HepG2 (cell line): ENCODE results near the gene ZNF530. TPM values are rescaled to one million over a fixed set of nuclear protein-coding genes. Genes with fewer than 3 reads are reported as not detected.

ENCODE experiments used
- FOXK2 ChIP-seq: fragments of 450-650 bp; IDR thresholded peaks from 2 replicates; pipeline ENCODE4 v1.6.1; 2016
- HMG20A ChIP-seq: IDR thresholded peaks from 2 replicates; pipeline ENCODE4 v1.6.1; 2016; ENCODE audit warnings: borderline replicate concordance
- MTF2 ChIP-seq: sonication (generic); formaldehyde crosslinking; IDR thresholded peaks from 2 replicates; pipeline ENCODE4 v1.5.0; 2020; ENCODE audit warnings: missing genetic modification reagents, borderline replicate concordance
- PAF1 ChIP-seq: IDR thresholded peaks from 2 replicates; pipeline ENCODE4 v1.6.1; 2016; ENCODE audit warnings: missing genetic modification reagents, missing compliant biosample characterization
- RAD51 ChIP-seq: fragments of 450-650 bp; IDR thresholded peaks from 2 replicates; pipeline ENCODE4 v1.6.1; 2016; ENCODE audit warnings: borderline replicate concordance
- SRSF1 ChIP-seq: fragments of 200-400 bp; formaldehyde crosslinking; optimal IDR thresholded peaks from 2 replicates; pipeline ENCODE3; 2017; ENCODE audit warnings: mild to moderate bottlenecking, low read depth, low read length, moderate library complexity
- TAF1 ChIP-seq: sonication (generic); formaldehyde crosslinking; IDR thresholded peaks from 2 replicates; pipeline ENCODE4 v1.4.0; 2020; ENCODE audit warnings: missing genetic modification reagents
- THAP9 ChIP-seq: sonication (generic); formaldehyde crosslinking; IDR thresholded peaks from 2 replicates; pipeline ENCODE4; 2020; ENCODE audit warnings: missing genetic modification reagents, mild to moderate bottlenecking, borderline replicate concordance
- ZNF20 ChIP-seq: sonication (generic); formaldehyde crosslinking; IDR thresholded peaks from 2 replicates; pipeline ENCODE4 v1.4.0; 2020; ENCODE audit warnings: mild to moderate bottlenecking, moderate library complexity, missing genetic modification reagents
- ZNF263 ChIP-seq: sonication (generic); formaldehyde crosslinking; IDR thresholded peaks from 2 replicates; pipeline ENCODE4 v1.4.0; 2020; ENCODE audit warnings: missing genetic modification reagents
- ZNF350 ChIP-seq: sonication (generic); formaldehyde crosslinking; IDR thresholded peaks from 2 replicates; pipeline ENCODE4 v1.4.0; 2020; ENCODE audit warnings: mild to moderate bottlenecking, low read depth, missing genetic modification reagents, borderline replicate concordance
- ZNF432 ChIP-seq: sonication (generic); formaldehyde crosslinking; IDR thresholded peaks from 2 replicates; pipeline ENCODE4 v1.5.0; 2020; ENCODE audit warnings: missing genetic modification reagents, mild to moderate bottlenecking, borderline replicate concordance
- ZNF841 ChIP-seq: sonication (generic); formaldehyde crosslinking; IDR thresholded peaks from 2 replicates; pipeline ENCODE4 v1.8.1; 2023; ENCODE audit warnings: missing genetic modification reagents, borderline replicate concordance
- polyA plus RNA-seq, 8 experiments: library from polyadenylated mRNA; depleted of rRNA in 3 of 8; stranded (reverse) in 7 of 8; unstranded in 1 of 8; fragments of >200 nt; fragmentation: Illumina TruSeq in 4 of 8; extraction: Trizol in 4 of 8; gene quantifications; 2 replicates each; pipeline versions ENCODE4 v1.2.1 to v1.2.3, GENCODE V29; 2011 to 2016; ENCODE audit warnings: low read depth in 4 of 8, missing spikeins in 1 of 8, mixed read lengths in 1 of 8; ENCODE audit not compliant: insufficient read depth in 1 of 8
- total RNA-seq, 5 experiments: library from RNA; depleted of rRNA; stranded (reverse); fragments of >200 nt; fragmentation: Illumina TruSeq; extraction: Trizol; gene quantifications; 2 replicates each; pipeline ENCODE4 v1.2.3, GENCODE V29; 2016; ENCODE audit warnings: low read depth in 1 of 5
- TF ChIP-seq, protein P1 (sequence below): sonication (generic); formaldehyde crosslinking; IDR thresholded peaks from 2 replicates; pipeline ENCODE4 v1.4.0; 2020; ENCODE audit warnings: missing genetic modification reagents
- TF ChIP-seq, protein P2 (sequence below): sonication (generic); formaldehyde crosslinking; IDR thresholded peaks from 2 replicates; pipeline ENCODE4 v1.4.0; 2020; ENCODE audit warnings: mild to moderate bottlenecking, missing genetic modification reagents
- TF ChIP-seq, protein P3 (sequence below): sonication (generic); formaldehyde crosslinking; IDR thresholded peaks from 2 replicates; pipeline ENCODE4 v1.5.0; 2020; ENCODE audit warnings: missing genetic modification reagents

The ZNF530 gene
- total and polyA plus RNA-seq, 2 of the 13 experiments (the other 11 are each of a cell fraction or from before 2014, with no cell fraction given), result 1.1 to 7.8 TPM

- TF ChIP-seq, protein P1, sequence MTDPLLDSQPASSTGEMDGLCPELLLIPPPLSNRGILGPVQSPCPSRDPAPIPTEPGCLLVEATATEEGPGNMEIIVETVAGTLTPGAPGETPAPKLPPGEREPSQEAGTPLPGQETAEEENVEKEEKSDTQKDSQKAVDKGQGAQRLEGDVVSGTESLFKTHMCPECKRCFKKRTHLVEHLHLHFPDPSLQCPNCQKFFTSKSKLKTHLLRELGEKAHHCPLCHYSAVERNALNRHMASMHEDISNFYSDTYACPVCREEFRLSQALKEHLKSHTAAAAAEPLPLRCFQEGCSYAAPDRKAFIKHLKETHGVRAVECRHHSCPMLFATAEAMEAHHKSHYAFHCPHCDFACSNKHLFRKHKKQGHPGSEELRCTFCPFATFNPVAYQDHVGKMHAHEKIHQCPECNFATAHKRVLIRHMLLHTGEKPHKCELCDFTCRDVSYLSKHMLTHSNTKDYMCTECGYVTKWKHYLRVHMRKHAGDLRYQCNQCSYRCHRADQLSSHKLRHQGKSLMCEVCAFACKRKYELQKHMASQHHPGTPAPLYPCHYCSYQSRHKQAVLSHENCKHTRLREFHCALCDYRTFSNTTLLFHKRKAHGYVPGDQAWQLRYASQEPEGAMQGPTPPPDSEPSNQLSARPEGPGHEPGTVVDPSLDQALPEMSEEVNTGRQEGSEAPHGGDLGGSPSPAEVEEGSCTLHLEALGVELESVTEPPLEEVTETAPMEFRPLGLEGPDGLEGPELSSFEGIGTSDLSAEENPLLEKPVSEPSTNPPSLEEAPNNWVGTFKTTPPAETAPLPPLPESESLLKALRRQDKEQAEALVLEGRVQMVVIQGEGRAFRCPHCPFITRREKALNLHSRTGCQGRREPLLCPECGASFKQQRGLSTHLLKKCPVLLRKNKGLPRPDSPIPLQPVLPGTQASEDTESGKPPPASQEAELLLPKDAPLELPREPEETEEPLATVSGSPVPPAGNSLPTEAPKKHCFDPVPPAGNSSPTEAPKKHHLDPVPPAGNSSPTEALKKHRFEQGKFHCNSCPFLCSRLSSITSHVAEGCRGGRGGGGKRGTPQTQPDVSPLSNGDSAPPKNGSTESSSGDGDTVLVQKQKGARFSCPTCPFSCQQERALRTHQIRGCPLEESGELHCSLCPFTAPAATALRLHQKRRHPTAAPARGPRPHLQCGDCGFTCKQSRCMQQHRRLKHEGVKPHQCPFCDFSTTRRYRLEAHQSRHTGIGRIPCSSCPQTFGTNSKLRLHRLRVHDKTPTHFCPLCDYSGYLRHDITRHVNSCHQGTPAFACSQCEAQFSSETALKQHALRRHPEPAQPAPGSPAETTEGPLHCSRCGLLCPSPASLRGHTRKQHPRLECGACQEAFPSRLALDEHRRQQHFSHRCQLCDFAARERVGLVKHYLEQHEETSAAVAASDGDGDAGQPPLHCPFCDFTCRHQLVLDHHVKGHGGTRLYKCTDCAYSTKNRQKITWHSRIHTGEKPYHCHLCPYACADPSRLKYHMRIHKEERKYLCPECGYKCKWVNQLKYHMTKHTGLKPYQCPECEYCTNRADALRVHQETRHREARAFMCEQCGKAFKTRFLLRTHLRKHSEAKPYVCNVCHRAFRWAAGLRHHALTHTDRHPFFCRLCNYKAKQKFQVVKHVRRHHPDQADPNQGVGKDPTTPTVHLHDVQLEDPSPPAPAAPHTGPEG (CRISPR knock-in tag), result peak; percentile 40; the same call in 1 of the 2 replicates
- TF ChIP-seq SRSF1 (no peak), FOXK2 (no peak), HMG20A (CRISPR knock-in tag) (no peak), ZNF263 (CRISPR knock-in tag) (peak; percentile 50; the same call in 1 of the 2 replicates), TAF1 (peak; percentile 68), RAD51 (no peak), THAP9 (peak; percentile 75), PAF1 (CRISPR knock-in tag) (no peak), ZNF350 (peak; percentile 71; the same call in 1 of the 2 replicates), ZNF841 (CRISPR knock-in tag) (no peak), ZNF432 (CRISPR knock-in tag) (no peak), MTF2 (CRISPR knock-in tag) (peak; percentile 66; the same call in 1 of the 2 replicates), ZNF20 (no peak)
- TF ChIP-seq, protein P2, sequence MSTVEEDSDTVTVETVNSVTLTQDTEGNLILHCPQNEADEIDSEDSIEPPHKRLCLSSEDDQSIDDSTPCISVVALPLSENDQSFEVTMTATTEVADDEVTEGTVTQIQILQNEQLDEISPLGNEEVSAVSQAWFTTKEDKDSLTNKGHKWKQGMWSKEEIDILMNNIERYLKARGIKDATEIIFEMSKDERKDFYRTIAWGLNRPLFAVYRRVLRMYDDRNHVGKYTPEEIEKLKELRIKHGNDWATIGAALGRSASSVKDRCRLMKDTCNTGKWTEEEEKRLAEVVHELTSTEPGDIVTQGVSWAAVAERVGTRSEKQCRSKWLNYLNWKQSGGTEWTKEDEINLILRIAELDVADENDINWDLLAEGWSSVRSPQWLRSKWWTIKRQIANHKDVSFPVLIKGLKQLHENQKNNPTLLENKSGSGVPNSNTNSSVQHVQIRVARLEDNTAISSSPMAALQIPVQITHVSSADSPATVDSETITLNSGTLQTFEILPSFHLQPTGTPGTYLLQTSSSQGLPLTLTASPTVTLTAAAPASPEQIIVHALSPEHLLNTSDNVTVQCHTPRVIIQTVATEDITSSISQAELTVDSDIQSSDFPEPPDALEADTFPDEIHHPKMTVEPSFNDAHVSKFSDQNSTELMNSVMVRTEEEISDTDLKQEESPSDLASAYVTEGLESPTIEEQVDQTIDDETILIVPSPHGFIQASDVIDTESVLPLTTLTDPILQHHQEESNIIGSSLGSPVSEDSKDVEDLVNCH (CRISPR knock-in tag), result no peak
- TF ChIP-seq, protein P3, sequence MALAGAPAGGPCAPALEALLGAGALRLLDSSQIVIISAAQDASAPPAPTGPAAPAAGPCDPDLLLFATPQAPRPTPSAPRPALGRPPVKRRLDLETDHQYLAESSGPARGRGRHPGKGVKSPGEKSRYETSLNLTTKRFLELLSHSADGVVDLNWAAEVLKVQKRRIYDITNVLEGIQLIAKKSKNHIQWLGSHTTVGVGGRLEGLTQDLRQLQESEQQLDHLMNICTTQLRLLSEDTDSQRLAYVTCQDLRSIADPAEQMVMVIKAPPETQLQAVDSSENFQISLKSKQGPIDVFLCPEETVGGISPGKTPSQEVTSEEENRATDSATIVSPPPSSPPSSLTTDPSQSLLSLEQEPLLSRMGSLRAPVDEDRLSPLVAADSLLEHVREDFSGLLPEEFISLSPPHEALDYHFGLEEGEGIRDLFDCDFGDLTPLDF (CRISPR knock-in tag), result peak; percentile 72
Measured at GRCh38 chr19:57613941-57614743, 14.5 kb downstream of the ZNF530 start, which contains the start of gene ZNF134 (continued).
